Esophagus muscularis mucosa (tissue), 4 donors: ENCODE results near the gene BRSK2. TPM values are rescaled to one million over a fixed set of nuclear protein-coding genes. Genes with fewer than 3 reads are reported as not detected.

Source experiments
- DNase-seq: peaks from one replicate; pipeline ENCODE4 v3.0.0-alpha.2; 2017; ENCODE audit errors: extremely low spot score
- H3K27ac ChIP-seq, 4 donors: fragments of 200-600 bp; sonication (generic); replicated peaks in 1 of 4; 1 replicate in 3 of 4; 2 replicates in 1 of 4; pipeline ENCODE4 v1.5.1; 2016 to 2019; ENCODE audit warnings: mild to moderate bottlenecking in 1 of 4
- H3K27me3 ChIP-seq, 4 donors: fragments of 200-600 bp; sonication (generic); one replicate each; pipeline versions ENCODE4 v1.5.1 to v1.6.0; 2016 to 2019
- H3K36me3 ChIP-seq, 4 donors: fragments of 200-600 bp; sonication (generic); one replicate each; pipeline ENCODE4 v1.5.1; 2016 to 2019
- H3K4me1 ChIP-seq, 4 donors: fragments of 200-600 bp; sonication (generic); one replicate each; pipeline ENCODE4 v1.5.1; 2016 to 2019
- H3K4me3 ChIP-seq, 4 donors: fragments of 200-600 bp; sonication (generic); 1 replicate in 2 of 4; 2 replicates in 2 of 4; pipeline ENCODE4 v1.5.1; 2016 to 2019; ENCODE audit warnings: mild to moderate bottlenecking in 4 of 4, moderate library complexity in 1 of 4
- H3K9me3 ChIP-seq, 4 donors: fragments of 200-600 bp; sonication (generic); 1 replicate in 3 of 4; 2 replicates in 1 of 4; pipeline ENCODE4 v1.5.1; 2016 to 2019
- EP300 ChIP-seq: sonication (generic); formaldehyde crosslinking; IDR thresholded peaks from one replicate; pipeline ENCODE4 v1.6.1; 2017; ENCODE audit warnings: antibody characterized with exemption
- POLR2A ChIP-seq: fragments of 450-650 bp; IDR thresholded peaks from one replicate; pipeline ENCODE4 v1.6.1; 2017; ENCODE audit warnings: antibody characterized with exemption, moderate library complexity, mild to moderate bottlenecking, low read depth
- POLR2AphosphoS5 ChIP-seq, 2 donors: sonication (generic); formaldehyde crosslinking; IDR thresholded peaks; one replicate each; pipeline ENCODE4 v1.6.1; 2017; ENCODE audit warnings: antibody characterized with exemption in 2 of 2
- WGBS: methylation state at CpG from one replicate; pipeline ENCODE4 v1.1.5; 2018; 5-methylcytosine and 5-hydroxymethylcytosine counted together
- intact Hi-C: fragments of 100-400 bp; cut with DNase I; formaldehyde crosslinking; loops from one replicate; pipeline ENCODE4 v1.15.1; 2023
- total RNA-seq, 4 donors: library from RNA; depleted of rRNA; stranded (reverse); fragments of >200 nt; gene quantifications; one replicate each; pipeline versions ENCODE4 v1.1.0 to v1.2.1, GENCODE V29; 2016
- TF ChIP-seq, protein P1 (sequence below), 3 experiments: fragments of 200-600 bp in 2 of 3; fragments of 450-650 bp in 1 of 3; sonication (generic) in 2 of 3; IDR thresholded peaks; one replicate each; pipeline ENCODE4 v1.5.1; 2017 to 2019; ENCODE audit warnings: antibody characterized with exemption in 3 of 3, mild to moderate bottlenecking in 2 of 3, moderate library complexity in 1 of 3

The BRSK2 gene
- total RNA-seq, 4 donors from 2014 or later, result 1.0 to 3.3 (median 2.8) TPM

DNA sequence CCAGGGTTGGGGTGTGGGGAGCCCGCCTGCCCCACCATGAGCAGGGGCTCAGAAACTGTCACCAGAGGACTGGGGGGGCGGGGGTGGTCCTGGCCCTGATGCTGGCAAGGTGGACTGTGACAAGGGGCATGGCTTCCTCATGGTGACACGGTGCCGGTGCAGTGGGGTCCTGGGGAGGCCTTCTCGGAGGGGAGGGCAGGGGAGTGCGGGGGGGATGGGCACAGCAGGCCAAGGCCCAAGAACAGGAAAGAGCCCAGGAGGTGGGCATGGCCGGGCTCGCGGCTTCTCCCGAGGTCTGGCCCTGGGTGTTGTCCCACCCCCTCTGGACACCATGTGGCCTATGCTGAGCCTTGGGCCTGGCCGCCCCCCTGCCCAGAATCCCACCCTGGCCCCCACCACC lies 49.6 kb downstream of the BRSK2 start:
- 61% methylated on average over 4 of the region's 11 CpGs for WGBS
- no peak for TF ChIP-seq POLR2AphosphoS5 (IDR thresholded peaks at IDR 0.05)
- TF ChIP-seq EP300, result no peak
- TF ChIP-seq POLR2A, result no peak
- TF ChIP-seq, protein P1, sequence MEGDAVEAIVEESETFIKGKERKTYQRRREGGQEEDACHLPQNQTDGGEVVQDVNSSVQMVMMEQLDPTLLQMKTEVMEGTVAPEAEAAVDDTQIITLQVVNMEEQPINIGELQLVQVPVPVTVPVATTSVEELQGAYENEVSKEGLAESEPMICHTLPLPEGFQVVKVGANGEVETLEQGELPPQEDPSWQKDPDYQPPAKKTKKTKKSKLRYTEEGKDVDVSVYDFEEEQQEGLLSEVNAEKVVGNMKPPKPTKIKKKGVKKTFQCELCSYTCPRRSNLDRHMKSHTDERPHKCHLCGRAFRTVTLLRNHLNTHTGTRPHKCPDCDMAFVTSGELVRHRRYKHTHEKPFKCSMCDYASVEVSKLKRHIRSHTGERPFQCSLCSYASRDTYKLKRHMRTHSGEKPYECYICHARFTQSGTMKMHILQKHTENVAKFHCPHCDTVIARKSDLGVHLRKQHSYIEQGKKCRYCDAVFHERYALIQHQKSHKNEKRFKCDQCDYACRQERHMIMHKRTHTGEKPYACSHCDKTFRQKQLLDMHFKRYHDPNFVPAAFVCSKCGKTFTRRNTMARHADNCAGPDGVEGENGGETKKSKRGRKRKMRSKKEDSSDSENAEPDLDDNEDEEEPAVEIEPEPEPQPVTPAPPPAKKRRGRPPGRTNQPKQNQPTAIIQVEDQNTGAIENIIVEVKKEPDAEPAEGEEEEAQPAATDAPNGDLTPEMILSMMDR (IDR thresholded peaks at IDR 0.05), result no peak
- intact Hi-C loops, result no loop called here

DNA sequence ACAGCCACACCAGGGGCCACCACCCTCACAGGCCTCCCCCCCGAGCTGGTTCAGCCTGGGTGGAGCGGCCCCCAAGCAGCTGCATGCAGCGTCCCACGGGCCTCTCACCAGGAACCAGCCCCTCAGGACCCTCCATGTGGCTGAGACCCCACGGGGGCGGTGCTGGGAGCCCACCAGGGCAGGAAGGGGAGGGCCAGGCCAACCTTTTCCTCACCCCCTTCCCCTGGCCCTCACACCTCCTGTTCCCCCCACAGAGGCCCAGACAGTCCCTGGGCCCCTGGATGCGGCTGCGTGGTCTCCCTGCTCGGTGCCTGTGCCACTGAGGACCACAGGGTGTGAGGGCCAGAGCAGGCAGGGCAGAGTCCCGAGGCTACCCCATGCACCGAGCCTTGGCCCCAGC lies 50.3 kb downstream of the BRSK2 start:
- no peak for TF ChIP-seq POLR2AphosphoS5 (IDR thresholded peaks at IDR 0.05)
- no peak for TF ChIP-seq POLR2A
- no peak for TF ChIP-seq EP300
- TF ChIP-seq, protein P1 (IDR thresholded peaks at IDR 0.05), result no peak
- no peak overlapping the region for H3K27ac ChIP-seq
- no peak for DNase-seq
- 60% methylated on average over 1 of the region's 11 CpGs for WGBS
- H3K36me3 ChIP-seq, result no peaks in the 10 kb centered on the region
- intact Hi-C loops, result no loop called here
- H3K4me1 ChIP-seq, result peaks cover 7 to 22% (median 14%) of the 10 kb centered on the region in 4 donors
- no peak overlapping the region for H3K4me3 ChIP-seq
- no peaks in the 10 kb centered on the region for H3K9me3 ChIP-seq
- peaks cover 0 to 91% (median 21%) of the 10 kb centered on the region in 4 donors for H3K27me3 ChIP-seq

More for the DNA sequence above, 49.6 kb downstream of the BRSK2 start:
- Histone ChIP-seq H3K4me1 (peaks cover 7 to 22% (median 14%) of the 10 kb centered on the region in 4 donors), H3K36me3 (no peaks in the 10 kb centered on the region), H3K27me3 (peaks cover 0 to 92% (median 21%) of the 10 kb centered on the region in 4 donors), H3K4me3 (no peak overlapping the region), H3K9me3 (no peaks in the 10 kb centered on the region), H3K27ac (no peak overlapping the region)
- no peak for DNase-seq

DNA sequence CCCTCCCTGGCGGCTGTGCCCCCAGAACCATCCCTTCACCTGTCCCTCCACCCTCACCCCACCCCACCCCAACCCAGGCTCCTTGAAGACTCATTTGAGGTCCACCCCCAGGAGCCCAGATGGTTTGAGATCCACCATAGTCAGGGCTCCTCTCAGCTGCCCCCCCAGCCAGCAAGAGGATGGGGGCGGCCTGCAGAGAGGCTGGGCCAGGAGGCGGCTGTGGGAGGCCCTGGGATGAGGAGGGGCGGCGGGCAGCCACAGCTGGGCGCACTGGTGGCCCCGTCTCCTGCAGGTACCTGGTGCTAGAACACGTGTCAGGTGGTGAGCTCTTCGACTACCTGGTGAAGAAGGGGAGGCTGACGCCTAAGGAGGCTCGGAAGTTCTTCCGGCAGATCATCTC lies 50.8 kb downstream of the BRSK2 start:
- TF ChIP-seq POLR2A, result no peak
- TF ChIP-seq EP300, result no peak
- no peak for TF ChIP-seq POLR2AphosphoS5 (IDR thresholded peaks at IDR 0.05)
- TF ChIP-seq, protein P1 (IDR thresholded peaks at IDR 0.05), result no peak
- no CpG with 5 or more reads among the region's 12 CpGs for WGBS
- H3K9me3 ChIP-seq, result no peaks in the 10 kb centered on the region
- H3K27ac ChIP-seq, result no peak overlapping the region
- H3K4me1 ChIP-seq, result peaks cover 7 to 22% (median 14%) of the 10 kb centered on the region in 4 donors
- H3K36me3 ChIP-seq, result no peaks in the 10 kb centered on the region
- peaks cover 0 to 92% (median 21%) of the 10 kb centered on the region in 4 donors for H3K27me3 ChIP-seq
- intact Hi-C loops, result no loop called here
- no peak for DNase-seq
- no peak overlapping the region for H3K4me3 ChIP-seq

DNA sequence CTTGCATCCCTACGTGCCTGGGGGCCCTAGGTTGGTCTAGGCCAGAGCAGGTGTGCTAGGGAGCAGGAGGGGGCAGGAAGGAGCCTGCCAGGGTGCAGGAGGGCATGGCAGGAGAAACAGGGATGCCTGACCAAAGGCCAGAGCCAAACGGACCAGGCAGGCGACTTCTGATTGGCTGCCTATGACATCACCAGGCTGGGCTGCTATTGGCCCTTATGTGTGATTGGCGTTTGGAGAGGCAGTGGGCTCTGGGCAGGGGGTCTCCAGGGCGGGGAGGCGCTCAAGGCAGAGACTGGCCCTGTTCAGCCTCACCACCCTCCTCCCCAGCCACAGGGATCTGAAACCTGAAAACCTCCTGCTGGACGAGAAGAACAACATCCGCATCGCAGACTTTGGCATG lies 52.4 kb downstream of the BRSK2 start:
- 33% methylated on average over 7 of the region's 9 CpGs for WGBS
- intact Hi-C loops, result no loop called here
- H3K4me3 ChIP-seq, result no peak overlapping the region
- TF ChIP-seq, protein P1 (IDR thresholded peaks at IDR 0.05), result no peak
- no peak for TF ChIP-seq EP300
- H3K27me3 ChIP-seq, result peaks cover 0 to 92% (median 15%) of the 10 kb centered on the region in 4 donors
- no peak for DNase-seq
- H3K27ac ChIP-seq, result no peak overlapping the region
- peaks cover 0 to 16% (median 5%) of the 10 kb centered on the region in 4 donors for H3K4me1 ChIP-seq
- no peaks in the 10 kb centered on the region for H3K9me3 ChIP-seq
- no peaks in the 10 kb centered on the region for H3K36me3 ChIP-seq

DNA sequence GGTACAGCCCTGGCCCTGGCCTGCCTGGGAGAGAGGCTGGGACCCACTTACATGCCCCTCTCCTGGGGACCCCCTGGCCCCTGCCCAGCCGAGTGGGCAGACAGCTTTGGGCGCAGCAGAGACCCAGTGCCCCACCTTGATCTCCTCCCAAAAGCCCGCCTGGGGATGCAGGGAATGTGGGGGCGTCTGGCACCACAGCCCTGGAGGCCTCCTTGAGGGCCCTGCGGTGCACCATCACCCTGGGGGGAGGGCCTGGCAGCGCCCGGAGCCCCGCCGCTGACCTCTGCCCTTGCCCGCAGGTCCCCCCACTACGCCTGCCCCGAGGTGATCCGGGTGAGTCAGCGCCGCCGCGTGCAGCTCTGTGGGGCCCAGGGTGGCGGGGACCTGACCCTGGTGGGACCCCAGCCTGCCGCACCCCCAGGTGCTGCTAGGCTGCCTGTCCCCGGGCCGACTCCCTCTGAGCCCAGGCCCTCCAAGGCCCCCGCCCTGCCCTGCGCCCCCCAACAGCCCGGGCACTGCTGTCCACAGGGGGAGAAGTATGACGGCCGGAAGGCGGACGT lies 53.2 kb downstream of the BRSK2 start:
- Histone ChIP-seq H3K4me1 (peaks cover 0 to 9% (median 1%) of the 10 kb centered on the region in 4 donors), H3K9me3 (no peaks in the 10 kb centered on the region), H3K4me3 (no peak overlapping the region), H3K27ac (no peak overlapping the region), H3K27me3 (peaks cover 0 to 92% (median 12%) of the 10 kb centered on the region in 4 donors), H3K36me3 (no peaks in the 10 kb centered on the region)
- intact Hi-C loops, result no loop called here
- TF ChIP-seq POLR2AphosphoS5 (IDR thresholded peaks at IDR 0.05), result no peak
- 92% methylated on average over 2 of the region's 28 CpGs for whole genome bisulfite sequencing
- no peak for DNase-seq
